ENCODE measurements around the gene ACSL5. TPM values are rescaled to one million over a fixed set of nuclear protein-coding genes. Genes with fewer than 3 reads are reported as not detected.

Gene ACSL5
- total and polyA plus RNA-seq, 2 donors (not counting 1 experiment from before 2014, with no cell fraction given): 1.7 to 6.6 TPM

- TF ChIP-seq, protein P1, sequence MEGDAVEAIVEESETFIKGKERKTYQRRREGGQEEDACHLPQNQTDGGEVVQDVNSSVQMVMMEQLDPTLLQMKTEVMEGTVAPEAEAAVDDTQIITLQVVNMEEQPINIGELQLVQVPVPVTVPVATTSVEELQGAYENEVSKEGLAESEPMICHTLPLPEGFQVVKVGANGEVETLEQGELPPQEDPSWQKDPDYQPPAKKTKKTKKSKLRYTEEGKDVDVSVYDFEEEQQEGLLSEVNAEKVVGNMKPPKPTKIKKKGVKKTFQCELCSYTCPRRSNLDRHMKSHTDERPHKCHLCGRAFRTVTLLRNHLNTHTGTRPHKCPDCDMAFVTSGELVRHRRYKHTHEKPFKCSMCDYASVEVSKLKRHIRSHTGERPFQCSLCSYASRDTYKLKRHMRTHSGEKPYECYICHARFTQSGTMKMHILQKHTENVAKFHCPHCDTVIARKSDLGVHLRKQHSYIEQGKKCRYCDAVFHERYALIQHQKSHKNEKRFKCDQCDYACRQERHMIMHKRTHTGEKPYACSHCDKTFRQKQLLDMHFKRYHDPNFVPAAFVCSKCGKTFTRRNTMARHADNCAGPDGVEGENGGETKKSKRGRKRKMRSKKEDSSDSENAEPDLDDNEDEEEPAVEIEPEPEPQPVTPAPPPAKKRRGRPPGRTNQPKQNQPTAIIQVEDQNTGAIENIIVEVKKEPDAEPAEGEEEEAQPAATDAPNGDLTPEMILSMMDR (conservative IDR thresholded peaks at IDR 0.05 in 1 of 2, IDR thresholded peaks at IDR 0.05 in 1 of 2; ENCODE audit: low read depth in 1 of 2, low read length in 2 of 2): no peak
- TF ChIP-seq EZH2 (IDR thresholded peaks at IDR 0.05; ENCODE audit: low read length, missing control alignments): no peak
These were observed 8.9 kb upstream of the ACSL5 start for GRCh38 chr10:112365014-112365432.

DNA sequence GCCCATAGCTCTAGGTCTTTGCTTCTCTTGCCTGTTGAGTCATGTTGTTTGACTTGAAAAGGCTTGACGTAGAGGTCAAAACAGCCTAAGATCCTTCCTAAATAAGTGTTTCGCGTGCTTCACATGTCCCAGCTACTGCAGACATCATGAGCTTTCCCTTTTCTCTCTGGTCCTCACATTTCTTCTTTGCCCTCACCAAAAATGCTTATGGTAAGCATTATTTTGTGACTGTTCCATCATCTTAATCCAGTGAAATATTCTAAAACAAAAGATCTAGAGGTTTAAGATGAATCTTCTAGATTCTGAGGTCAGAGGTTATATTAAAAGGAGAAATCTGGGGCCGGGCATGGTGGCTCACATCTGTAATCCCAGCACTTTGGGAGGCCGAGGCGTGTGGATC is 8.5 kb upstream of the ACSL5 start:
- Histone ChIP-seq H3K36me3 (ENCODE audit: control insufficient read depth, insufficient read depth, low read length) (no peaks in the 10 kb centered on the region), H4K20me1 (ENCODE audit: control insufficient read depth, extremely low read depth, insufficient read depth, low read length) (no peaks in the 10 kb centered on the region), H3K9me3 (ENCODE audit: control insufficient read depth, insufficient read depth, low read depth, low read length) (no peaks in the 10 kb centered on the region), H2AFZ (ENCODE audit: low read length) (no peak overlapping the region), H3K79me2 (ENCODE audit: control insufficient read depth, insufficient read depth, low read length) (no peaks in the 10 kb centered on the region), H3K4me1 (ENCODE audit: control insufficient read depth, extremely low read depth, insufficient read depth, low read length) (no peaks in the 10 kb centered on the region), H3K9ac (ENCODE audit: insufficient read depth, low read length) (no peak overlapping the region), H3K27ac (ENCODE audit: insufficient read depth, low read length) (no peak overlapping the region), H3K4me3 (replicated peaks in 1 of 4; ENCODE audit: control extremely low read depth in 1 of 4, insufficient read depth in 1 of 4, low read depth in 3 of 4, low read length in 4 of 4) (no peak overlapping the region), H3K27me3 (ENCODE audit: control insufficient read depth, insufficient read depth, low read length) (no peaks in the 10 kb centered on the region), H3K4me2 (ENCODE audit: extremely low read depth, insufficient read depth, low read length) (no peak overlapping the region)
- no peak for TF ChIP-seq EZH2 (IDR thresholded peaks at IDR 0.05; ENCODE audit: low read length, missing control alignments)
- TF ChIP-seq, protein P1 (conservative IDR thresholded peaks at IDR 0.05 in 1 of 2, IDR thresholded peaks at IDR 0.05 in 1 of 2; ENCODE audit: low read depth in 1 of 2, low read length in 2 of 2): no peak
- no peak for DNase-seq (ENCODE audit: low read depth in 2 of 2)

More at GRCh38 chr10:112365014-112365432, 8.9 kb upstream of the ACSL5 start:
- H4K20me1 ChIP-seq (ENCODE audit: control insufficient read depth, extremely low read depth, insufficient read depth, low read length): no peaks in the 10 kb centered on the region
- H3K27ac ChIP-seq (ENCODE audit: insufficient read depth, low read length): no peak overlapping the region
- H3K79me2 ChIP-seq (ENCODE audit: control insufficient read depth, insufficient read depth, low read length): no peaks in the 10 kb centered on the region
- no peaks in the 10 kb centered on the region for H3K9me3 ChIP-seq (ENCODE audit: control insufficient read depth, insufficient read depth, low read depth, low read length)
- no peak overlapping the region for H2AFZ ChIP-seq (ENCODE audit: low read length)
- no peak overlapping the region for H3K9ac ChIP-seq (ENCODE audit: insufficient read depth, low read length)
- no peak overlapping the region for H3K4me3 ChIP-seq (replicated peaks in 1 of 4; ENCODE audit: control extremely low read depth in 1 of 4, insufficient read depth in 1 of 4, low read depth in 3 of 4, low read length in 4 of 4)
- no peaks in the 10 kb centered on the region for H3K36me3 ChIP-seq (ENCODE audit: control insufficient read depth, insufficient read depth, low read length)
- no peak overlapping the region for H3K4me2 ChIP-seq (ENCODE audit: extremely low read depth, insufficient read depth, low read length)
- no peak for DNase-seq (ENCODE audit: low read depth in 2 of 2)
- H3K4me1 ChIP-seq (ENCODE audit: control insufficient read depth, extremely low read depth, insufficient read depth, low read length): no peaks in the 10 kb centered on the region
- H3K27me3 ChIP-seq (ENCODE audit: control insufficient read depth, insufficient read depth, low read length): no peaks in the 10 kb centered on the region

- no peaks in the 10 kb centered on the region for H3K79me2 ChIP-seq (ENCODE audit: control insufficient read depth, insufficient read depth, low read length)
- H3K27me3 ChIP-seq (ENCODE audit: control insufficient read depth, insufficient read depth, low read length): no peaks in the 10 kb centered on the region
- no peak overlapping the region for H2AFZ ChIP-seq (ENCODE audit: low read length)
- no peaks in the 10 kb centered on the region for H3K36me3 ChIP-seq (ENCODE audit: control insufficient read depth, insufficient read depth, low read length)
- H3K4me3 ChIP-seq (replicated peaks in 1 of 4; ENCODE audit: control extremely low read depth in 1 of 4, insufficient read depth in 1 of 4, low read depth in 3 of 4, low read length in 4 of 4): no peak overlapping the region
- no peak overlapping the region for H3K4me2 ChIP-seq (ENCODE audit: extremely low read depth, insufficient read depth, low read length)
- TF ChIP-seq, protein P1 (conservative IDR thresholded peaks at IDR 0.05 in 1 of 2, IDR thresholded peaks at IDR 0.05 in 1 of 2; ENCODE audit: low read depth in 1 of 2, low read length in 2 of 2): no peak
- no peak for TF ChIP-seq EZH2 (IDR thresholded peaks at IDR 0.05; ENCODE audit: low read length, missing control alignments)
- no peaks in the 10 kb centered on the region for H3K9me3 ChIP-seq (ENCODE audit: control insufficient read depth, insufficient read depth, low read depth, low read length)
- no peaks in the 10 kb centered on the region for H4K20me1 ChIP-seq (ENCODE audit: control insufficient read depth, extremely low read depth, insufficient read depth, low read length)
- no peak overlapping the region for H3K27ac ChIP-seq (ENCODE audit: insufficient read depth, low read length)
- H3K9ac ChIP-seq (ENCODE audit: insufficient read depth, low read length): no peak overlapping the region
- H3K4me1 ChIP-seq (ENCODE audit: control insufficient read depth, extremely low read depth, insufficient read depth, low read length): no peaks in the 10 kb centered on the region
- DNase-seq (ENCODE audit: low read depth in 2 of 2): no peak
These were observed 6.9 kb upstream of the ACSL5 start for GRCh38 chr10:112366992-112367391.
